Tibial nerve (tissue), 4 donors: Measurements from ENCODE around the gene PRELID1. TPM values are rescaled to one million over a fixed set of nuclear protein-coding genes. Genes with fewer than 3 reads are reported as not detected.

Experiments used
- DNase-seq, 2 donors: peaks; one replicate each; pipeline ENCODE4 v3.0.0-alpha.2; 2019; ENCODE audit warnings: low spot score in 2 of 2
- H3K27ac ChIP-seq, 4 donors: fragments of 200-600 bp; sonication (generic) in 3 of 4; one replicate each; pipeline ENCODE4 v1.5.1; 2017 to 2019; ENCODE audit warnings: mild to moderate bottlenecking in 1 of 4
- H3K27me3 ChIP-seq, 2 donors: fragments of 200-600 bp; sonication (generic) in 1 of 2; one replicate each; pipeline versions ENCODE4 v1.5.1 to v1.6.0; 2017 to 2019
- H3K36me3 ChIP-seq, 3 donors: fragments of 200-600 bp; sonication (generic); one replicate each; pipeline ENCODE4 v1.5.1; 2018 to 2019
- H3K4me1 ChIP-seq, 4 donors: fragments of 200-600 bp; sonication (generic) in 3 of 4; one replicate each; pipeline ENCODE4 v1.5.1; 2017 to 2019
- H3K4me3 ChIP-seq, 4 donors: fragments of 200-600 bp; sonication (generic) in 3 of 4; one replicate each; pipeline ENCODE4 v1.5.1; 2017 to 2019; ENCODE audit warnings: mild to moderate bottlenecking in 1 of 4, moderate library complexity in 1 of 4
- H3K9me3 ChIP-seq, 4 donors: fragments of 200-600 bp; sonication (generic) in 3 of 4; one replicate each; pipeline ENCODE4 v1.5.1; 2017 to 2019
- EP300 ChIP-seq, 2 donors: sonication (generic); formaldehyde crosslinking; IDR thresholded peaks; one replicate each; pipeline ENCODE4 v1.6.1; 2017; ENCODE audit warnings: antibody characterized with exemption in 2 of 2, mild to moderate bottlenecking in 1 of 2
- POLR2A ChIP-seq, 2 donors: fragments of 450-650 bp; IDR thresholded peaks; one replicate each; pipeline ENCODE4 v1.6.1; 2017; ENCODE audit warnings: antibody characterized with exemption in 2 of 2, mild to moderate bottlenecking in 2 of 2, moderate library complexity in 2 of 2
- WGBS, 2 donors: methylation state at CpG; one replicate each; pipeline ENCODE4 v1.1.5; 2018; 5-methylcytosine and 5-hydroxymethylcytosine counted together
- total RNA-seq, 4 donors: library from RNA; depleted of rRNA; stranded (reverse); fragments of >200 nt; gene quantifications; one replicate each; pipeline ENCODE4 v1.1.0, GENCODE V29; 2016
- TF ChIP-seq, protein P1 (sequence below), 5 experiments: fragments of 200-600 bp in 3 of 5; fragments of 450-650 bp in 2 of 5; sonication (generic) in 3 of 5; IDR thresholded peaks; one replicate each; pipeline ENCODE4 v1.5.1; 2016 to 2019; ENCODE audit warnings: antibody characterized with exemption in 5 of 5, mild to moderate bottlenecking in 3 of 5, moderate library complexity in 2 of 5

Gene PRELID1
- total RNA-seq, 4 donors from 2014 or later, result 52.6 to 87.0 (median 65.2) TPM

DNA sequence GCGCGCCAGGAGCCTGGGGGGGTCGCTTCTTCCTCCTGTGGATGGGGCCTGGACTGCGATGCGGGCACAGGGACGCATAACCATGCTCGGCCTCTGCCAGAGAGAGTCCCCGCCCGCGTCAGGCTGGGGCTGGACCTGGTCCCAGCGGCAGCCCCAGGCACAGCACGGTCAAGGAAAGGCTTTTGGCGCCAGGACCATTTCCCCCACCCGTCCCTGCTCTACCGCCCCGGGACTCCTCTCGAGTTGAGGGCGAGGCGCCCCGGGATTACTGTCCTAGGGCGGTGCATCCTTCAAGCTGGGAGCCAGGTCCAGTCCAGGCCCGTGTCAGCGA lies 7.8 kb downstream of the PRELID1 start:
- Histone ChIP-seq H3K36me3 (peaks cover 0 to 25% (median 0%) of the 10 kb centered on the region in 3 donors), H3K27ac (no peak overlapping the region), H3K9me3 (no peaks in the 10 kb centered on the region), H3K27me3 (no peaks in the 10 kb centered on the region), H3K4me1 (peaks cover 0 to 35% (median 20%) of the 10 kb centered on the region in 4 donors), H3K4me3 (peak overlapping the region; percentile 28 to 67 (median 57))
- DNase-seq, result no peak
- TF ChIP-seq POLR2A (IDR thresholded peaks at IDR 0.05), result no peak
- WGBS, 2 donors, result 1 to 3% methylated on average over 6 to 9 of the region's 23 CpGs

DNA sequence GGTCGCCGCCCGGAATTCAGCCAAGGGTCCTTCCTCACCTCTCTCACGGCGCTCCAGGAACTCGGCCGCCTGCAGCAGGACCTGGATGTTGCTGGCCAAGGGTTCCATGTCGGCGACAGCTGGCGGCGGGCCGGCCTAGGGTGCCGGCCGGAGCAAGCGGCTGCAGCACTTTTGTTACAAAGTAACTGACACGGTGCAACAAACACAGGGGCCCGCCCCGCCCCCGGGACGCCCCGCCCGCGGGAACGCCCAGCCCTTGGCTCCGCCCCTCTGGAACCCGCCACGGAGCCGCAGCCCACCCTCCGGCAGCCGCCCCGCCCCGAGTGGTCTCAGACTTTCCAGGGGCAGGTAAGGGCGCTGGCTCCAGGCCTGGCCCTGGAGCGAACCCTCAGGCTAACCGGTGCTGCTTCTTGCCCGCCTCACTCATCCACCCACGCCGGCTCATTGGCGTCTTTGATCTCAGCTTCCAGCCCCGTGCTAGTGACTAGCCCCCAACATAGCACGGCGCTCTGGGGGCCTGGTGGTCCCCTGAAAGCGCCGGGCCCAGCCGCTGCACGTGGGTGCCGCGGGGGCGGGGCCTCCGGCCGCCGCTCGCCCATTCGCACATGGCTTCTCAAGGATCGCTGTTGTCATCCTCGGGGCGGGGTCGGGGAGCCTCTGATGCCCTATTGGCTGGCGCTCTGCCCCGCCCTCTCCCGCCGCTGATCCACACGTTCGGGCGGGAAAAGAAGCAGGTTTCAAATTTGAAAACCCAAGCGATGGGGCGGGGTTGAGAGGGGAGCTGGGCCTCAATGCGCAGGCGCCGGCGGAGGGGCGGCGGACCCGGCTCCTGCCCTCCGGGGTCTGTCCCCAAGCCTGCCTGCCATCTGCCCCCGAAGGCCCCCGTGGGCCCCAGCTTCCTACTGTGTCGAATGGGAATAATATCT lies 8.4 kb downstream of the PRELID1 start, which contains the start of gene MXD3:
Gene MXD3, minus strand, starts transcription at position 176 of the 926 bp plus-strand sequence. Its CDS starts 68 bp downstream, at position 108.
- Histone ChIP-seq H3K4me1 (peaks cover 0 to 35% (median 20%) of the 10 kb centered on the region in 4 donors), H3K27me3 (no peaks in the 10 kb centered on the region), H3K9me3 (no peaks in the 10 kb centered on the region), H3K36me3 (peaks cover 0 to 18% (median 0%) of the 10 kb centered on the region in 3 donors), H3K27ac (peak within 1 kb of the TSS in 1 of 4 donors; percentile 15), H3K4me3 (peak within 1 kb of the TSS; percentile 28 to 67 (median 57))
- peak; percentile 96 to 97 for DNase-seq
- no peak for TF ChIP-seq POLR2A (IDR thresholded peaks at IDR 0.05)
- TF ChIP-seq EP300 (IDR thresholded peaks at IDR 0.05), result peak in 1 of 2 donors; percentile 66
- 0 to 1% methylated on average over 39 to 63 of the region's 78 CpGs for WGBS, 2 donors

DNA sequence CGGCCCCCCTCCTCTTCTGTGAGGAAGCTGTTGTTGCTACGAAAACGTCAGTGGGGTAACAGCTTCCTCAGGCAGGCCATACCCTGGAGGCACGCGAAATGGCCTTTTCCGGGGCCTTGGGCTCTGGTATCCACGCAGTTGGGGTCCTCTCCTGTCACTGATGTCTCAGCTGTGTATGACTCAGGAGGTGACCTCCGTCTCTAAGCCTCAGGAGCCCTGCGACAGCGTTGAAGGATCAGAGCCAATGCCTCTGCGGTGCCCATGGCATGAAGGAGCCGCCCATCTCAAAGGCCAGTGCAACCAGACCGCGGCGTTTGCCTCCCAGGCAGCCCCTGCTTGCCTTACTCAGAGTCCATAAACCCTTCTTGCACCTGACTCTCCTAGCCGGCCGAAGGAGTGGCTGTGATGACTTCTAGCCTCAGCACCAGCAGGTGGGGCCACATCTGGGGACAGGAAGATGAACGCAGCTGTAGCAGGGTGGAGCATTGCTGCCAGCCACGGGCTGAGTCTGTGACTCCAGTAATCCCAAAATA lies 9.1 kb downstream of the PRELID1 start:
- peaks cover 0 to 29% (median 20%) of the 10 kb centered on the region in 4 donors for H3K4me1 ChIP-seq
- H3K36me3 ChIP-seq, result peaks cover 0 to 11% (median 0%) of the 10 kb centered on the region in 3 donors
- H3K27ac ChIP-seq, result peak overlapping the region in 1 of 4 donors; percentile 15
- no peaks in the 10 kb centered on the region for H3K9me3 ChIP-seq
- no peaks in the 10 kb centered on the region for H3K27me3 ChIP-seq
- TF ChIP-seq EP300 (IDR thresholded peaks at IDR 0.05) (no peak), POLR2A (IDR thresholded peaks at IDR 0.05) (no peak)
- TF ChIP-seq, protein P1, sequence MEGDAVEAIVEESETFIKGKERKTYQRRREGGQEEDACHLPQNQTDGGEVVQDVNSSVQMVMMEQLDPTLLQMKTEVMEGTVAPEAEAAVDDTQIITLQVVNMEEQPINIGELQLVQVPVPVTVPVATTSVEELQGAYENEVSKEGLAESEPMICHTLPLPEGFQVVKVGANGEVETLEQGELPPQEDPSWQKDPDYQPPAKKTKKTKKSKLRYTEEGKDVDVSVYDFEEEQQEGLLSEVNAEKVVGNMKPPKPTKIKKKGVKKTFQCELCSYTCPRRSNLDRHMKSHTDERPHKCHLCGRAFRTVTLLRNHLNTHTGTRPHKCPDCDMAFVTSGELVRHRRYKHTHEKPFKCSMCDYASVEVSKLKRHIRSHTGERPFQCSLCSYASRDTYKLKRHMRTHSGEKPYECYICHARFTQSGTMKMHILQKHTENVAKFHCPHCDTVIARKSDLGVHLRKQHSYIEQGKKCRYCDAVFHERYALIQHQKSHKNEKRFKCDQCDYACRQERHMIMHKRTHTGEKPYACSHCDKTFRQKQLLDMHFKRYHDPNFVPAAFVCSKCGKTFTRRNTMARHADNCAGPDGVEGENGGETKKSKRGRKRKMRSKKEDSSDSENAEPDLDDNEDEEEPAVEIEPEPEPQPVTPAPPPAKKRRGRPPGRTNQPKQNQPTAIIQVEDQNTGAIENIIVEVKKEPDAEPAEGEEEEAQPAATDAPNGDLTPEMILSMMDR (IDR thresholded peaks at IDR 0.05), result no peak
- DNase-seq, result no peak
- H3K4me3 ChIP-seq, result peak overlapping the region in 2 of 4 donors; percentile 57 to 67
- 4 to 9% methylated on average over 9 to 17 of the region's 19 CpGs for WGBS, 2 donors

DNA sequence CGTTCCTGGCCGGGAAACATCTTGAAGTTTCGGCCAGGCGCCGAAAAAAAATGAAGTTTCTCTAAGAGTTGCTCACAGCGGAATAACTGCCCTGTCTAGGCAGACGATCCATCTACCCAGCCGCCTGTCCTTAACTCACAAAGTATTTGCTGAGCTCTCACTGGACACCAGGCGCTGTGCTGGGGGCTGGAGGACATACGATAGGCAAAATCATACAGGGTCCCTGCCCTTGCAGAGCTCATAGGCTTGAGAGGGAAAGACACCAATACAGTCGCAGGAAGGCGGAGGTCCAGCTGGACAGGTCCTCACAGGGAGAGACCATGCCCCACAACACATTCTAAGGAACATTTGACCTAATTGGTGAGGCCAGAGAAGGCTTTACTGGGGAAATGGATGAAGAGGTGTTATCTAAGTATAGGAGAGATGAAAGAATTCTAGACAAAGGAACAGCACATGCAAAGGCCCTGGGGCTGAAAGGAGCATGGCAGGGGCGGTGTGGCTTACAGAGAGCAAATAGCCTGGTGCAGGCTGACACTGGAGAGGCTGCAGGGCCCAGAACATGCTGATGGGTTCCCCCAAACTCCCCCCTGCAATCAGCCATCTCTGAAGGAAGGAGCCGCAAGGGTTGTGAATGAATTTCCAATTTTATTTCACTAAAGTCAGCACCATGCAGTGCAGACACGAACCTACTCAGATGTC lies 10.1 kb downstream of the PRELID1 start:
- no peaks in the 10 kb centered on the region for H3K9me3 ChIP-seq
- DNase-seq, result no peak
- H3K27ac ChIP-seq, result no peak overlapping the region
- H3K4me3 ChIP-seq, result no peak overlapping the region
- no peaks in the 10 kb centered on the region for H3K27me3 ChIP-seq
- peaks cover 0 to 29% (median 20%) of the 10 kb centered on the region in 4 donors for H3K4me1 ChIP-seq
- whole genome bisulfite sequencing, 2 donors, result 89 to 95% methylated on average over 15 of the region's 15 CpGs
- TF ChIP-seq POLR2A (IDR thresholded peaks at IDR 0.05) (no peak), EP300 (IDR thresholded peaks at IDR 0.05) (no peak)
- TF ChIP-seq, protein P1 (IDR thresholded peaks at IDR 0.05), result no peak
- peaks cover 0 to 7% (median 0%) of the 10 kb centered on the region in 3 donors for H3K36me3 ChIP-seq

DNA sequence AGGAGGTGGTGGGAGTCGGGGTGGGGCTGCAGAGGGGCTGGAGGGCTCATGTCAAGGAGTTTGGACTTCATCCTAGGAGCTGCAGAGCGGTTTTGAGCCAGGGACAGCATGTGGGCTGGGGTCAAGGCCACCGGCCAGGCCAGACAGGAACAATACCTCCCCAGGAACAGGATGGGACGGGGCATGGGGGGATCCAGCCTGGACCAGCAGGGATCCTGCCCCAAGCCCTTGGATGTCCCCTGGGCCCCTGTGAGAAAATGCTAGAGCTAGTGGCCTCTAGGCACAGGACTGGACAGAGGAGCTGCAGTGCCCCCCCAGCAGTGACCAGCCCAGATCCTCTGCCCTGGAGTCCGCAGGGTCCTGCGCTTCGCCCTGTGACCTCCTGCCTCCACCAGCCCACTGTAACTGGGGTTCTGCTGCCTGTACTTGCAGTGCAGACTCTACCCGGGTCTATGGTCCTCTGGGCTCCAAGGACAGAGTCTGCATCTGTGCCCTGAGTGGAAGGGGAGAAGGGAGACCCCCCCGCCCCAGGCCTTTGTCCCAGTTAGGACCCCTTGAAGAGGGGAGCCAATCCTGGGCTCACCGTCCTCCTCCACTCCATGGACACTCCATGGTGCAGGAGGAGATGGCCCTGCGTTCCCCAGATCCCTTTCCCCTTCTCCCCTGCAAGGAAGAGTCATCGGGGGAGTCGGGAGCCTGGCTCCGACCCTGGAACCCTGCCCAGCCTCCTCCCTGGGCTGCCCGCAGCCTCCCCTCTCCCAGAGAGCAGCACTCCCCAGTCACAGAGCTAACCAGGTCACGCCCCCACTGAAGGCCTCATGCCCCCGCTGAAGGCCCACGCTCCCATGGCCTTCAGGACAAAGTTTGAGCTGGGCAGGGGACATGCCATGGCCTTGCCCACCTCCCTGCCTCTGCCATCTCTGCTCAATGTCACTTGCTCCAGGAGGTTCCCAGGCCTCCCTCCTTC lies 11.1 kb downstream of the PRELID1 start:
- no peak overlapping the region for H3K27ac ChIP-seq
- TF ChIP-seq EP300 (IDR thresholded peaks at IDR 0.05) (no peak), POLR2A (IDR thresholded peaks at IDR 0.05) (no peak)
- TF ChIP-seq, protein P1 (IDR thresholded peaks at IDR 0.05), result no peak
- H3K36me3 ChIP-seq, result peaks cover 0 to 7% (median 0%) of the 10 kb centered on the region in 3 donors
- no peaks in the 10 kb centered on the region for H3K9me3 ChIP-seq
- 76 to 79% methylated on average over 17 to 18 of the region's 18 CpGs for WGBS, 2 donors
- H3K27me3 ChIP-seq, result no peaks in the 10 kb centered on the region
- no peak overlapping the region for H3K4me3 ChIP-seq
- no peak for DNase-seq
- peaks cover 0 to 29% (median 20%) of the 10 kb centered on the region in 4 donors for H3K4me1 ChIP-seq
